ENCODE measurements around the gene MAST4. TPM values are rescaled to one million over a fixed set of nuclear protein-coding genes. Genes with fewer than 3 reads are reported as not detected.

MAST4 gene
- total and polyA plus RNA-seq, 2 of the 8 experiments (the other 6 are each of a cell fraction or from before 2014, with no cell fraction given) = 1.5 to 2.6 TPM

DNA sequence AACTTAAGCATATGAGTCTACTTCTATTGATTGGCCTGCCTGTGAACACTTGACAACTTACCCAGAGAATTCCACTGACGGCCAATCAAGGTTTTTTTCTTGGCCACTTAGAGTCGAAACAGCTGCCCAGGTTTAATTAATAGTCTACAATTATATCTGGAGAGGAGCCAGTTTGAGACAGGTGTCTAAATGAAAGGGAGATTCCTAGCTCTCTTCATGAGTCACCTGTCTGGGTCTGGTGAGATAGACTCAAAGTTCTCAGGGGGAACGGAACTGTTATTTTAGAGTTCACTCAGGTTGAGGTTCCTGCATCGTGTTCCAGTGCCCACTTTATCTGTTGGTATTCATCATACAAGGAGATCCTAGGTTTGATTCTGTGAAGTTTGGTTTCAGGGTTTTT, 489.4 kb downstream of the MAST4 start:
- ChIA-PET CTCF (ENCODE audit: partially characterized antibody) (interaction anchor here (0.7 kb wide), 3 partner anchors 12 to 271 kb away, joined by 3 to 4 read pairs (median 3); no protein-coding TSS in a partner anchor), POLR2A (ENCODE audit: partially characterized antibody) (interaction anchor here (1.1 kb wide), 1 partner anchor 20 kb away, joined by 3 read pairs; no protein-coding TSS in a partner anchor)
- H3K4me1 ChIP-seq (replicated peaks in 1 of 4; ENCODE audit: control insufficient read depth in 3 of 4, insufficient read depth in 4 of 4, low read length in 3 of 4) = no peaks in the 10 kb centered on the region
- H2BK15ac ChIP-seq (ENCODE audit: low read length) = no peak overlapping the region
- no peaks in the 10 kb centered on the region for H4K20me1 ChIP-seq (replicated peaks in 1 of 2; ENCODE audit: control insufficient read depth in 1 of 2, insufficient read depth in 2 of 2, low read length in 2 of 2)
- H3K23me2 ChIP-seq (ENCODE audit: low read depth, low read length) = no peaks in the 10 kb centered on the region
- no peak overlapping the region for H3K4me3 ChIP-seq (ENCODE audit: extremely low read depth in 1 of 4, insufficient read depth in 2 of 4, low read depth in 3 of 4, low read length in 4 of 4)
- no peaks in the 10 kb centered on the region for H3K79me1 ChIP-seq (ENCODE audit: low read depth, low read length)
- no peak overlapping the region for H3K23ac ChIP-seq (ENCODE audit: insufficient read length)
- no peak overlapping the region for H3K27ac ChIP-seq (ENCODE audit: low read depth, low read length)
- H2BK20ac ChIP-seq (ENCODE audit: low read length) = no peak overlapping the region
- no peak overlapping the region for H2BK120ac ChIP-seq (replicated peaks; ENCODE audit: low read depth, low read length)
- no peak overlapping the region for H4K91ac ChIP-seq (replicated peaks; ENCODE audit: insufficient read length, low read length)
- H3K14ac ChIP-seq (ENCODE audit: insufficient read length) = no peak overlapping the region
- peaks cover 0 to 1% (median 0%) of the 10 kb centered on the region in 4 experiments; a peak in 1 of 7 replicates for H3K27me3 ChIP-seq (replicated peaks in 1 of 4; ENCODE audit: control insufficient read depth in 3 of 4, extremely low read depth in 1 of 4, insufficient read depth in 3 of 4, low read length in 3 of 4)
- H2BK5ac ChIP-seq (ENCODE audit: low read depth, low read length) = no peak overlapping the region
- no peak overlapping the region for H3K18ac ChIP-seq (ENCODE audit: extremely low read depth, low read length)
- FAIRE-seq (no peak), DNase-seq (ENCODE audit: low read depth in 1 of 2, low spot score in 2 of 2) (no peak)
- H3K79me2 ChIP-seq (ENCODE audit: control insufficient read depth in 1 of 2, insufficient read depth in 2 of 2, low read length in 2 of 2) = no peaks in the 10 kb centered on the region
- no peak overlapping the region for H3K56ac ChIP-seq (replicated peaks; ENCODE audit: insufficient read length, low read depth, low read length)
- no peaks in the 10 kb centered on the region for H3K36me3 ChIP-seq (ENCODE audit: control insufficient read depth in 2 of 4, insufficient read depth in 4 of 4, low read length in 3 of 4)
- no peak overlapping the region for H2BK12ac ChIP-seq (ENCODE audit: low read depth, low read length)
- H3K4me2 ChIP-seq (ENCODE audit: insufficient read depth in 1 of 2, low read depth in 2 of 2, low read length in 2 of 2) = no peak overlapping the region
- no peak overlapping the region for H3K4ac ChIP-seq (replicated peaks; ENCODE audit: insufficient read length, low read depth, low read length)
- no peaks in the 10 kb centered on the region for H3K9me3 ChIP-seq (ENCODE audit: insufficient read depth in 2 of 2, low read depth in 1 of 2, low read length in 1 of 2)
- no peak overlapping the region for H3K9ac ChIP-seq (replicated peaks in 1 of 4; ENCODE audit: extremely low read depth in 1 of 4, low read depth in 3 of 4, low read length in 3 of 4)
- no peak overlapping the region for H2AFZ ChIP-seq (ENCODE audit: low read length)
- no peak overlapping the region for H2AK5ac ChIP-seq (ENCODE audit: low read depth, low read length)
- WGBS, 2 experiments (ENCODE audit: extremely low coverage in 1 of 2, insufficient coverage in 1 of 2, insufficient read length in 1 of 2, insufficient replicate concordance in 2 of 2, low coverage in 1 of 2, low lambda C conversion rate in 2 of 2, missing lambda C conversion rate in 1 of 2) = 92% methylated on average over 4 of the region's 4 CpGs; no CpG with 5 or more reads in 1 of the 2 experiments
- no peak overlapping the region for H4K8ac ChIP-seq (ENCODE audit: extremely low read depth, insufficient read depth, low read length)
- no peak overlapping the region for H4K5ac ChIP-seq (ENCODE audit: insufficient read length, low read depth, low read length)
- TF ChIP-seq CHD1 (IDR thresholded peaks at IDR 0.05; ENCODE audit: low read depth, low read length) (no peak), ASH2L (IDR thresholded peaks at IDR 0.05; ENCODE audit: low read length) (no peak), CBX8 (IDR thresholded peaks at IDR 0.05; ENCODE audit: borderline replicate concordance, low read depth, low read length) (no peak), CTBP2 (IDR thresholded peaks at IDR 0.05; ENCODE audit: borderline replicate concordance, insufficient read depth, insufficient read length, low read length) (no peak), RBBP5 (IDR thresholded peaks at IDR 0.05; ENCODE audit: borderline replicate concordance, low read depth, low read length) (no peak), NANOG (IDR thresholded peaks at IDR 0.05; ENCODE audit: insufficient read depth, low read depth, low read length, poor library complexity, severe bottlenecking) (no peak), TAF1 (IDR thresholded peaks at IDR 0.05; ENCODE audit: low read depth, low read length) (no peak), JUN (IDR thresholded peaks at IDR 0.05; ENCODE audit: low read depth, low read length) (no peak), ZNF274 (IDR thresholded peaks at IDR 0.05; ENCODE audit: borderline replicate concordance, extremely low read depth, low read length) (no peak), HDAC2 (IDR thresholded peaks at IDR 0.05; ENCODE audit: borderline replicate concordance in 1 of 2, low read depth in 2 of 2, low read length in 2 of 2) (no peak)
- TF ChIP-seq, protein P1, sequence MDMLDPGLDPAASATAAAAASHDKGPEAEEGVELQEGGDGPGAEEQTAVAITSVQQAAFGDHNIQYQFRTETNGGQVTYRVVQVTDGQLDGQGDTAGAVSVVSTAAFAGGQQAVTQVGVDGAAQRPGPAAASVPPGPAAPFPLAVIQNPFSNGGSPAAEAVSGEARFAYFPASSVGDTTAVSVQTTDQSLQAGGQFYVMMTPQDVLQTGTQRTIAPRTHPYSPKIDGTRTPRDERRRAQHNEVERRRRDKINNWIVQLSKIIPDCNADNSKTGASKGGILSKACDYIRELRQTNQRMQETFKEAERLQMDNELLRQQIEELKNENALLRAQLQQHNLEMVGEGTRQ (IDR thresholded peaks at IDR 0.05; ENCODE audit: low read length) = no peak
- TF ChIP-seq, protein P2, sequence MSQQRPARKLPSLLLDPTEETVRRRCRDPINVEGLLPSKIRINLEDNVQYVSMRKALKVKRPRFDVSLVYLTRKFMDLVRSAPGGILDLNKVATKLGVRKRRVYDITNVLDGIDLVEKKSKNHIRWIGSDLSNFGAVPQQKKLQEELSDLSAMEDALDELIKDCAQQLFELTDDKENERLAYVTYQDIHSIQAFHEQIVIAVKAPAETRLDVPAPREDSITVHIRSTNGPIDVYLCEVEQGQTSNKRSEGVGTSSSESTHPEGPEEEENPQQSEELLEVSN (IDR thresholded peaks at IDR 0.05) = no peak

Data from H1 (cell line).